HG02970 (cell line): Measurements from ENCODE around the gene LIMK2.
A peak's percentile ranks its signal among the peaks of the same experiment; 100 is the strongest.
"Not testable (repeated sequence)": the region's sequence is repeated elsewhere in the genome, so short reads cannot be mapped to it uniquely, and the experiment has no call there.

Experiments used
- ATAC-seq: cut with Tn5 transposase; IDR thresholded peaks from one replicate; pipeline ENCODE4 v1.9.1; 2021; ENCODE audit warnings: mild to moderate bottlenecking, moderate library complexity, moderate number of reproducible peaks; ENCODE audit not compliant: unreplicated experiment, low FRiP score

LIMK2 gene

DNA sequence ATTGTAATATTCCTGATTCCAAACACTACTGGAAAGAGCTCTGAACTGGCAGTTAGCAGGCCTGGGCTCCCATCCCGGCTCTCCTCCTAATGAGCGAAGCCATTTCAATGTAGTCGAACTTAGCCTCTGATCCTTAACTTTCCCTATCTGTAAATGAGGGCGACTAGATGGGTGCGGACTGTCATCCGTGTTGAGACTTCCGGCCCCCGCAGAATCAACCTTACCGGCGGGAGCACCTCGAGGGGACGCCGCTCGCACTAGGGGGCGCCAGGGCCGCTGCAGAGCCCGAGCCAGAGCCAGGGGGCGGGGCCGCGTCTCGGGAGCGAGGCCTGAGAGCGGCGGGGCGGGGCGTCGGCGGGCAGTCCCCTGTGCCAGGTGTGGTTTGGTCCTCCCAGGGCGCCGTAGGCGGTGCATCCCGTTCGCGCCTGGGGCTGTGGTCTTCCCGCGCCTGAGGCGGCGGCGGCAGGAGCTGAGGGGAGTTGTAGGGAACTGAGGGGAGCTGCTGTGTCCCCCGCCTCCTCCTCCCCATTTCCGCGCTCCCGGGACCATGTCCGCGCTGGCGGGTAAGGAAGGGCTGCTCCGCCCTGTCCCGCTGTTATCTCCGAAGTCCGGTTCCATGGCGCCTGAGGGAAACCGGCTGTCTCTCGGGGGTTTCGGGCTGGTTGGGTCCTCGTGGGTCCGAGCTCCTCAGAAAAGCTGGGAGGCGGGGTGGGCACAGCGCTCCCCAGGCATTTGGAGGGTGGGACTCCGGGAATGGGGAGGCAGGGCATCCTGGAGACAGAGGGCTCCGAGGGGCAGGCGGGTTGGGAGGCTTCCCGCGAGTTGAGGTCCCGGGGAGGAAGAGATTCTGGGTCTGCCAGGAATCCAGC is at the start of gene LIMK2:
Gene LIMK2 (plus strand): TSS at position 437 of the 869 bp plus-strand sequence. CDS start 111 bp downstream, at position 548.
- ATAC-seq = peak; percentile 88

DNA sequence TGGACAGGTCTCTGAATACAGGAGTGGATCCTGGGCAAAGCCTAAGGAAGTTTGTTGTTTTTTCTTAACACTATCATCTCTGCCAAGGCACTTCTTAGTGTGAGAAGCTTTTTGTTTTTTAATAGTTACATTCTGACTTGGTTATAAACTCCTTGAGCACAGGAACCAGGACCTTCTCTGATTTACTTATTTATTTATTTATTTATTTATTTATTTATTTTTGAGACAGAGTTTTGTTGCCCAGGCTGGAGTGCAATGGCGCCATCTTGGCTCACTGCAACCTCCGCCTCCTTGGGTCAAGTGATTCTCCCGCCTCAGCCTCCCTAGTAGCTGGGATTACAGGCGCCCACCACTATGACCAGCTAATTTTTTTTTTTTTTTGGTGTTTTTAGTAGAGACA is 41.1 kb upstream of the LIMK2 start:
- ATAC-seq = no peak

DNA sequence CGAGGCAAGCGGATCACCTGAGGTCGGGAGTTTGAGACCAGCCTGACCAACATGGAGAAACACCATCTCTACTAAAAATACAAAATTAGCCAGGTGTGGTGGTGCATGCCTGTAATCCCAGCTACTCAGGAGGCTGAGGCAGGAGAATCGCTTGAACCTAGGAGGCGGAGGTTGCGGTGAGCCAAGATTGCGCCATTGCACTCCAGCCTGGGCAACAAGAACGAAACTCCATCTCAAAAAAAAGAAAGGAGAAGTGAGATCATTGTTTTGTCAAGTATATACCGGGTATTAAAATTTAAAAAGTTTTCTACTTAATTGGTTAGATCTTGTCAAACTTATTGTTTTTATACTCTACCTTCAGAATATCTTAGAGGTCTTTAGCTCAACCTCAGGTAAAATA is 40.4 kb upstream of the LIMK2 start:
- not testable (repeated sequence) for ATAC-seq

DNA sequence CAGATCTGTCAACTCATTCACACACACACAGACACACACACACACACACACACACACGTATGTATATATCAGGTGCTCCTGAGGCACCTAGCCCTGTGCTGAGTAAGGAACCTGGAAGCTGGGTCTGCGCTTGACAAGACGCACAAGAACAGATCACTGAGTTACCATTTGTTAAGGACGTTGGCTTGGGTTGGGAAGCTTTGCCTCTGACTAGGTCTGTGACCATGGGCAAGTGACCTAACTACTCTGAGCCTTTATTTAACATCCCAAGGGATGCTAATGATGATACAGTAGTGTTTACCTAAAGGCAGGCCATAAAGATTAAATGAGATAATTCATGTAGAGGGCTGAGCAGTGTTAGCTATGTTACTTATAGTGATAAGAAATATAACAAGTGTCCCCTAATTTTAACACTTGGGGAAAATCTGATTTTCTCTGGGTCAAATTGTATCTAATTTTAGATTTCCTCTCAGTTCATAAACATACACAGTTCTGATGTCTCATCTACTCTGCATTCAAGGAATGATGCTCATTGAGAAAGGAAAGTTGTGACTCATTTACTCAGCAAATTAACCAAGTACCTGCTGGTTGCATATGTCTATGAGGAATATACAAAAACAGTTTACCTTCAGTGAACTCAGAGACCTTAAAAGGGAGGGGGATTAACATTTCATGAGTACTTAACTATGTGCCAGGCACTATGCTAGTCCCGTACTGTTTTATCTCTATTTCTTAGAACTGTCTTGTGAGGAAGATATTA is 38.5 kb upstream of the LIMK2 start:
- ATAC-seq = no peak

DNA sequence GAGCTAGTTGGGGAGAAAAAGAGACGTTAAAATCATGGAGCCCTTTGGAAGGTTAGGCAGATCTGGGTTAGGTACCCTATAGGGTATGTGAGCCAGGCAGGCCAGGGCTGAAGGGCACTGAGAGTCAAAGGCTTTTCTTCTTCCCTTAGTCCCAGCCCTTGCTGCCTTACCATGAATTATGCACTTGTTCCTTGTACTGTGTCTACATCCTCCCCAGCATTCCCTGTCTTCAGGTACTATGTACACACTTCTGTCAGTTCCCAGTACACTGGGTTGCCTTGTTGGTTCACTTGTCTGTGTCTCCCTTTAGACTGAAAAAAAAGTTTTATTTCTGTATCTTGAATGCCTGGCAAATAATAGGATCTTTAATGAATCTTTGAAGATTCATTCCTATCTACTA is 35.2 kb upstream of the LIMK2 start:
- ATAC-seq = no peak

DNA sequence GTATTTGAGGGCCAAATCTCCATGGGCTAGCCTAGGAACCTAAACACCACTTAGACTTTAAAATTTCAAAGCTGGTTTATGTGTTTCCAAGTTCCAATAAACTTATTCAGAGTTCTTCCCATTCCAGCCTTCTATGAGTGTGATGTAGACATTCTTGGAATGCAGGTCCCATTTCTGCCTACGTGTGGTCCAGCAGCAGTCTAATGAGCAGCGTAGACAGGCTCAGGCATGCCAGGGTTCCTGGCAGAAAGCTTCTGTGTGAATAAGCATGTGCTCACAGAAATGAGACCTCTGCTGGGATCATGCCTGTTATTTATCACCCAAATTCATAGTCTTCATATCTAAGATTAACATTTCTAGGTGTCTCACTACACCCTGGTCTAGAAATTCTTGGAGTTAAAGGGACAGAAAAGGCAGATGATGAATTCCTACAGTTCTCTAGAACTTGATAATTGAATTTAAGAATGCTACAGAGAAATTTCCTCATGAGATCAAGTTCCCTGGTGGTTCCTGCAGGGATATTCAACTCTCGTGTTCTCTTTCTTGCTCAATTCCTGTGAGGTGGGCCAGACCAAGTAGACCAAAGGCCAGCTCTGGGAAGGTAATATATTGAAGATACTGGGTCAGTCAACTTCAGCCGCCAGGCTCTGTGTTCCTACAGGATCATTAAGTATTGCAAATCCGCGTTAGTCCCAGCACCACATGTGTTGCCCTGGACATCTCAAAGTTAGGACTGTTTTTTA is 34.5 kb upstream of the LIMK2 start:
- ATAC-seq = no peak

DNA sequence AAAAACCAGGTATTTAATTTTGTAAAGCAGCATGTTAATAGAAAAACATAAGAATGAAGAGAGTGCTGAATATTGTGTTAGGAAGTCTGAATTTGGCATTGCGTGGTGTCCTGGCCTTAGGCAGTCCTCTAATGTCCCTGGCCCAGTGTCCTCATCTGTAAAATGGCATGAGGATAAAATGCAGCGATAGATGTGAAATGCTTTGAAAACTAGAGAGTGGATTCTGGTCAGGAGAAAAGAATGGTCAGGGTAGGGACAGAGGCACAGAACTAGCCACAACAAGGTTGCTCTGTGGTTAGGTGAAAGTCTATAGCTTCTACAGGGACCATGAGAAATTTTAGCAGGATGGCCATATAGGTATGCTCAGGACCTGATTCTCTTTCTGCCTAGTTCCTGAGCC is 33.2 kb upstream of the LIMK2 start:
- ATAC-seq = no peak

DNA sequence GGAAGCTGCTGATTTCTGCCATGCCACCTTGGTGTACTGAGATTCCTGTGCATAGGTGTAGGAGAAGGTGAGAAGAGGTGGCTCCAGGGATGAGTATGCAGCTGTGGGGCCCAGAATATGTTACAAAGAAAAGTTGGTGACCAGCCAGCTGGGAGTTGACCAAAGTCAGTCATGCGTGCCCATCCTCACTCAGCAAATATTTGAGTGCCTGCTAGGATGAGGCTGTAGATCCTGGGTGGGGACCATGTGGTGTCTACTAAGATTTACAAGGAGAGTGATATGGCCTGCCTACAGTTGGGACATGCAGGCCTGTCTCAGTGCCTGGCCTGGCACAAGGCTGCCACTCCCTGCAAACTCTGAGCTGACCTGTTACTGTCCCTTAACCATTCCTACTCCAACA is 32.8 kb upstream of the LIMK2 start:
- no peak for ATAC-seq

DNA sequence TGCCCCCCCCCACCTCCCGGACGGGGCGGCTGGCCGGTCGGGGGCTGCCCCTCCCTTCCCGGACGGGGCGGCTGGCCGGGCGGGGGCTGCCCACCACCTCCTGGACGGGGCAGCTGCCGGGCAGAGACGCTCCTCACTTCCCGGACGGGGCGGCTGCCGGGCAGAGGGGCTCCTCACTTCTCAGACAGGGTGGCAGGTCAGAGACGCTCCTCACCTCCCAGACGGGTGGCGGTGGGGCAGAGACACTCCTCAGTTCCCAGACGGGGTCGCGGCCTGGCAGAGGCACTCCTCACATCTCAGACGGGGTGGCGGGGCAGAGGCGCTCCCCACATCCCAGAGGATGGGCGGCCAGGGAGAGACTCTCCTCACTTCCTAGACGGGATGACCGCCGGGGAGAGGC is 28.1 kb upstream of the LIMK2 start:
- no peak for ATAC-seq

DNA sequence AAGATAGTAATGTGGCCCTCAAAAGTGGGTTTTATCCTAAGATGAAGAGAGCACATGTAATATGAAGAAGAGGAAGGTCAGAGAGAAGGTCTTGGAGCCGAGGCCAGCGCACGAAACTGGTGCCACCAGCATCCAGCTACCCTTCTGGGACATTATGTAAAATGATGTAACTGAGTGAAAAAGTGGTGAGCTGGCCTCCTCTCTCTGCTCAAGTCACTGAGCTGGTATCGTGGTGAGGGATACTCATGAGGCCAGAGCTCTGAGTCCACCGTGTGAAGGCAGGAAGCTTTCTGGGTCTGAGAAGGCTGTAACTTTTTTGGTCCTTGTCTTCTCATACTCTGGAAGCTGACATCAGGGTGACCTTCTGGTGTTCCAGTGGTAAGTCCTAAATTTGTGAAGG is 27.0 kb upstream of the LIMK2 start:
- no peak for ATAC-seq

DNA sequence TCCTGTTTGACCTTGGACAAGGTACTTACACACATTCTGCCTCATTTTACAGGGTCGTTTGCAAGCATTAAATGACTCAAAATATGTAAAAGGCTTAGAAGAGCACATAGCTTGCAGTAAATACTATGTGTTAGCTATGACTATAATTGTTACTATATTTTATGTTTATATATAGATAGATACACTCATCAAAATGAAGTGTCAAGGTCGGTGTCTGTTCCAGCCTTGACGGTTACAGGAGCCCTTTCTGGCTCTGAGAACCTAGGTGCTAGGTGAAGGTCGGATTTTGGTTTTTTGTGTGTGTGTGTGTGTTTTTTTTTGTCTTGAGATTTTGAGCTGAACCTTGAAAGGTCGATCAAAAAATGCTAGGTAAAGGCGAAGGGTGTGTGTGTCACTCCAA is 24.5 kb upstream of the LIMK2 start:
- ATAC-seq = no peak

DNA sequence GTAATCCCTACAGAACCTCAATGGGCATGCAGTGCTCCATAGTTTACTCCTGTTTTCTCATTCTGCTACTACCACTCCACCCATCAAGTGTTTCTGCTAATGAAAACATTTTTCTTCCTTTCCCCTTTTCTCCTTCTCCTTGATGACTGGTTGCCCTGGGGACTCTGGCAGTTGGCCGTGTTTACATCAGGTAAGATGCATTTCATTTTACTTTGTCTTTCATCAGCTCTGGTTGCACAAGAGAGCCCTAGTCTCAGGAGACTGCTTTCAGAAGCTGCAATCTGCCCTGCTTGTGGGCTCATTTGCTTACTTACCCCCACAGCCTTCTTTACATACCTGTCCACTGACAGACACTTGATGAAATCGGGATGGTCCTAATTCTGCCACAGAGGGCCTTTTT is 19.6 kb upstream of the LIMK2 start:
- ATAC-seq = no peak

DNA sequence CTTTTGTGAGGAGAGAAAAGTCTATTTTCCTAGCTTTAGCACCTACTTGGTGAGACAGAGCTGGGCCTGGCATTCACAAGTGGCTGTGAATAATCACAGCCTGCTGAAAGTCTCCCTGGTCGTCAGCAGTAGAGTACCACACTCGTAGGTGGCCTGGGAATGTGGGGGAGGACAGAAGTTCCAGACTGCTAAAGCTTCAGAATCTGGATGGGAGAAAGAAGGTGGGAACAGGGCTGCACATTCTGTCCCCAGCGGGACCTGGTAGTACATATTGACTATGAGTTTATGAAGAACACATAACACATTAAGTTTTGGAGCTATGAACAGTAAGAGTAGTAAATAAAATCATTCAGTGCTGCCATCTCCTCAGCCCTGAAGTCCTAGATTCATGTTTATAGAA is 19.0 kb upstream of the LIMK2 start:
- no peak for ATAC-seq

DNA sequence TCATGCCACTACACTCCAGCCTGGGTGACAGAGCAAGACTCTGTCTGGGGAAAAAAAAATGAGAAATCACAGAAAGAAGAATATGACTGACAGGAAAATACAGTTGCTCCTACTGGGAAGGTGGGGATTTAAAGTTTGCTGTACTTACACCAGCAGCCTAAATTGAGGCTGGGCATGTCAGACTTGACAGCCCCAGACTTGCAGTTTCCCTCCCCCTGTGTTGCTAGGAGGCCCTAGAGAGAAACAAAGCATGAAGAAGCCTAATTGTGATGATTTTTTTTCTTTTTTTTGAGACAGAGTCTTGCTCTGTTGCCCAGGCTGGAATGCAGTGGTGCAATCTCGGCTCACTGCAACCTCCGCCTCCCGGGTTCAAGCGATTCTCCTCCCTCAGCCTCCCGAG is 17.4 kb upstream of the LIMK2 start:
- not testable (repeated sequence) for ATAC-seq

DNA sequence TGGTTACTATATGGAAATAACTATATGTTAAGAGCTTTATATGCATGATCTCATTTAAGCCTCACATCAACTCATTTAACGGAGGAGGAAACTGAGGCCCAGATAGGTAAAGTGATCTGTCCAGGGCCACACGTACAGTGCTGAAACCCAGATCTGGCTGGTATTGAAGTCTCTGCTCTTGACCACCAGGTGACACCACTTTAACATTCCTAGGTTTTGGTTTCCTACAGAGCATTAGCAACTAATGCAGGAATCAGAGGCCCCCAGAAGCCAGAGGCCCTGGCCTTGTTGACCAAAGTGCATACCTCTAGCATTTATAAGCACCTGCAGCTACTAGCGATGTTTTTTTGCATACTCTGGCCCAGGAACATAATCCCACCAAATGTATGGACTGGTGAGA is 12.9 kb upstream of the LIMK2 start:
- no peak for ATAC-seq

DNA sequence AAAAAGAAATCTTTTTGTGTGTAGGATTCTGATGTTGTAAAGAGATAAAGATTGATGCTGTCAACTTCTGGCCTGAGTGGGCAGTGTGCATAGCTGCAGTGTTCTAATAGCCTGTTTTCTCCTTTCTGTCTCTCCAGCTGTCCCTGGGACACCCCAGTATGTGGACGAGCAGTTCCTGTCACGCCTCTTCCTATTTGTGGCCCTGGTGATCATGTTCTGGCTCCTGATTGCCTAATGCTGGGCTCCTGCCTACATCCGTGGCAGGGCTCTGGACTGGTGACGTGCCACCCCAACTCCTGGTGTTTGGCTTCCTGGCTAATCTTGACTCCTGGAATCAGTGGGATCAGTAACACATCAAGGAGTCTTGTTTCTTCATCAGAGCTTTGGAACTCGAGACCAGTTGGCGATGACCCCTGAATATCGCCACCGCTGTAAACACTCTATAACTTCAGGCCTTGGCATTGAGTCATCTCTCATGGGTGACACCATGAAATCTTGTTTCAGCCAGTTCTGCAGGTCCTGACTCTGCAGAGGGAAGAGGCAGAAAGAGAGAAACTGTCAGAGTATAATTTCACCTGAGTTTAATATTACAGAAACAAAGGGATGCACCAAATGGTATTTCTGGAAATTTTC is 7.6 kb upstream of the LIMK2 start:
- ATAC-seq = not testable (repeated sequence)

DNA sequence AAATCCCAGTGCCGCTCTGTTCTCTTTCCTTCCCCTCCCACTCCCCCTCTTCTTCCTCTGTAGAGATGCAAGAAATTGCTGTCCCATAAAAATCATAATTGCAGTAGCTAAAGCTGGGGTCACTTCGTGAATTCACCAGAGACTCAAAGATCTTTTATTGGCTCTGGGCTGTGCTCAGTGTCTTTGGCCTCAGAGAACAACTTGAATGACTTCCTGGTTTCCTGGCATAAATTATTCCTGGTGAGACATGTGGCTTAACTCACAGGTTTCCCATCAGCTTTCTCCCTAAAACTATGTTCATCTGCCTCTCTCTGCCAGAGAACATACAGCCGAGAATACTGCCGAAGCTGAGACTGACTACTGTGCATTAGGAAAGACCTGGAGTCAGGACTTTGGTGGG is 7.0 kb upstream of the LIMK2 start:
- not testable (repeated sequence) for ATAC-seq

DNA sequence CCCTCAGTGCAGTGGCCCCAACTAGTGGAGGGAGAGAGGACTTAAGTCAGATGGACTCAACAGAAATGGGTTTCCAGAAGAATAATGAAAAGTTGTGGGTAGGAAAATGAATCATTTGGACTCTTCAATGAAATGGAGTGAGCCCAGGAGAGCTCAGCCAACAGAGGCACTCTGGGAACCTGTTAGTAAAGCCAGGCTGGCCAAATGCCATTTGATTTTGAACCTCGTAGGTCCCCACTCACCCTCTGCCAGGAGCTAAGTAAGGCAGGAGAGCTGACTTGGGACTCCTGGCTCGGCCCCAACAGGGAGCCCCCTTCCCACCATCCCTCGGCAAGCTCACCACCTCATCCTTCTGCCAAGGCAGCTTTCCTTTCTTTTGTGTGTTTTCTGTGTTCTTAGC is 5.6 kb upstream of the LIMK2 start:
- not testable (repeated sequence) for ATAC-seq

DNA sequence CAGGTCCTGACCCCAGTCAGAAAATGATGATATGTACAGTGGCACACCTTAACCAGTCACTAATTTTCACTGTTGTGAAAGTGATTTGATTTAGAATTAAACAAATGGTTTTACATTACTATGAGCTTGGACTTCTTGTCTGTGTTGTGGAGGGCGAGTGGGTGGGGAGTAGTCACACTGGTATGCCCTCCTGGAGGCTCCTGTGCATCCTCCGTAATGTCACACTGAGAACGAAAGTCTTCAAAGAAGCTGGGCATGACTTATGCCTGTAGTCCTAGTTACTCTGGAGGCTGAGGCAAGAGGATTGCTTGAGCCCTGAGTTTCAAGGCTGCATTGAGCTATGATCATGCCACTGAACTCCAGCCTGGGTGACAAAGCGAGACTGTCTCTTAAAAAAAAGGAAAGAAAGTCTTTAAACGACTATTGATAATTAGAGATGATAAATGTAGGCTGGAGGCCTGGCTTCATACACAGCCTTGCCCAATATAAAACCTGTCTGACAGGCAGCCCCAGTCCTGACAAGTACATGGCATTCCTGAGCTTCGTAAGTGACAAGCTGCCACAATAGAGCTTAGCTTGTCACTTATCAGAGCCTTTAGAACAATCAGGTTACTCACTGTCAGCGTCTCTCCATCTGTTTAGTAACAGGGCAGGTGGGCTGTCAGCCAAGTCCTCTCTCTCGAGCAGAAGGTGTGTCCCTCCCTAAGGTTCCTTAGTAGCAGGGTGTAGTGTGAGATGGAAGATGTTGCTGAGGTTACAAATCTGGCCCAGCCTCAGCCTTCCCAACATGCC is 5.0 kb upstream of the LIMK2 start:
- no peak for ATAC-seq
